GM19372 (cell line): ENCODE data around the gene MYH3.

Experiments used
- ATAC-seq: cut with Tn5 transposase; IDR thresholded peaks from one replicate; pipeline ENCODE4 v1.9.1; 2021; ENCODE audit warnings: mild to moderate bottlenecking, low read depth, moderate library complexity; ENCODE audit not compliant: unreplicated experiment

MYH3 gene

DNA sequence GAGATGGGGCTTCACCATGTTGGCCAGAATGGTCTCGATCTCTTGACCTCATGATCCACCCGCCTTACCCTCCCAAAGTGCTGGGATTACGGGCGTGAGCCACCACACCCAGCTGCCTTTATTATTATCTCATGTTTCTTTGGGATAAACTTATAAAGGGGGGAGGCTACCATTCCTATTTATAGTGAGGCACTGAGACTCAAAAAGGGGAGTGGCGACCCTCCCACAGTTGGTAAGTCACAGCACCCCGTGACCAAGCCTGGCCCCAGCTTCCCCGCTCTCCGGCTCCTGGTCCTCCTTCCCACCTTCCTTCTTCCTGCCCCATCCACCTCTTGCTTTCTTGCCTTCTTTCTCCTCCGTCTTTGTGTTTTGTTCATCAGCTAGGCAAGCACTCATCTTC lies 5.2 kb downstream of the MYH3 start:
- ATAC-seq: no peak

- no peak for ATAC-seq
Observed at GRCh38 chr17:10649602-10650001, 7.5 kb downstream of the MYH3 start.

- ATAC-seq: no peak
Observed at GRCh38 chr17:10648956-10649355, 8.2 kb downstream of the MYH3 start.

DNA sequence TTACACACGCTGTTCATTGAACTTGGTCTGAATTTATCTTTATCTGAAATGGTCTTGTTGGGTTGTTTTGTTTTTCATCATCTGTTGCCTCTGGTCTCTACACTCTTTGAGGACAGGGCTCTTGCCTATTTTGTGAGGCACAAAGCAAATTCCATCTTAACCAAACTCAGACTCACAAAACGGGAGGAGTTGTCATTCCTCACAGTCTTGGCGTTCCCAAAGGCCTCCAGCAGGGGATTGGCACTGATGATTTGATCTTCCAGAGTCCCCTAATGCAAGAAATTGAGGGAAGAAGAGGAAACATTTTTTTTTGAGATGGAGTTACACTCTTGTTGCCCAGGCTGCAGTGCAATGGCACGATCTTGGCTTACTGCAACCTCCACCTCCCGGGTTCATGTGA lies 8.7 kb downstream of the MYH3 start:
- ATAC-seq: no peak

- no peak for ATAC-seq
Observed at GRCh38 chr17:10646392-10646990, 10.6 kb downstream of the MYH3 start.

- no peak for ATAC-seq
Observed at GRCh38 chr17:10640475-10640874, 16.6 kb downstream of the MYH3 start.

GRCh38 chr17:10638151-10638550 lies 19.0 kb downstream of the MYH3 start:
- no peak for ATAC-seq

GRCh38 chr17:10635290-10635689 lies 21.8 kb downstream of the MYH3 start:
- ATAC-seq: no peak

DNA sequence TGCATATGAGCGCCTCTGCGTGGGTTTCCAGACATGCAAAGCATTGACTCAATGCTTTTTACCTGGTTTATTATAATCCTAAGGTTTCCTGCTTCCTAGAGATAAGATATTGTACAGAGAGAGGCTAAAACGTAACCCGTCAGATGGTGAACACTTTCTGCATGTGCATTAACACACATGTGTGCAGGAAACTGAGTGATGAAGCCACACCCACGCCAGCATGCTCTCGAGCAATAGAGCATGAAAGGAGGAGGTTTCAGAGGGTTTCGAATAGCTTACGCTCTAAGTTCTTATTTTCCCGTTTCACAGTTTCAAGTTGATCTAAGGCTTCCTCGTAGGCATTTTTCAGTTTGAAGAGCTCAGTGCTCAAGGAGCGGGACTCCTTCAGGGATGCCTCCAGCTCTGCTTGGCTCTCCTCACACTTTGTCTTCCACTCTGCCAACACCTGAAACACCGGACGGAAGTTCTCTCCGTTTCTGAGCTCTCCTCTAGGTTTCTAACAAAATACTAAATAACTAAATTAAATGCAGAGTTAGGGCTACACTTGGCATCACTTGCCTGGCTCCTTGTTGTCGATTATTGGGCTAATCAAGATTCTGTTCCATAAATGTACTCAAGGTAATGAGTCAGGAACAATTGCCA lies 23.2 kb downstream of the MYH3 start:
- ATAC-seq: peak; percentile 96

GRCh38 chr17:10631701-10632100 lies 25.4 kb downstream of the MYH3 start:
- ATAC-seq: no peak

GRCh38 chr17:10631048-10631700 lies 25.9 kb downstream of the MYH3 start:
- ATAC-seq: no peak

DNA sequence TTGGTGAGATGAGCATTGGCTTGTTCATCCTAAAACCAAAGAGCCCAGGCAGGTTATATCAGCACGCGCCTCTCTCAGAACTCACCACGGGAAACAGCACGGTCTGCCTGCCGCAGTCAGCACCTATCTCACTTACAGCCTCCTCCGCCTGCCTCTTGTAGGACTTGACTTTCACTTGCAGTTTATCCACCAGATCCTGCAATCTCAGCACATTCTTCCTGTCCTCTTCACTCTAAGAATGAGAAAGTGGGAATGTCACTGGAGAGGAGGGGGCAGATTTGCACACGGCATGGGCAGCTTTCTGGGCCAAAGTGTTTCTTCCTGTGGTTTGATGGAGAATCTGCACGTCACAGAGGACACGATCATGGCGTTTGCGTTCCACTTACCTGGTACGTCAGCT lies 27.4 kb downstream of the MYH3 start:
- no peak for ATAC-seq

GRCh38 chr17:10628756-10629155 lies 28.4 kb downstream of the MYH3 start:
- ATAC-seq: no peak

DNA sequence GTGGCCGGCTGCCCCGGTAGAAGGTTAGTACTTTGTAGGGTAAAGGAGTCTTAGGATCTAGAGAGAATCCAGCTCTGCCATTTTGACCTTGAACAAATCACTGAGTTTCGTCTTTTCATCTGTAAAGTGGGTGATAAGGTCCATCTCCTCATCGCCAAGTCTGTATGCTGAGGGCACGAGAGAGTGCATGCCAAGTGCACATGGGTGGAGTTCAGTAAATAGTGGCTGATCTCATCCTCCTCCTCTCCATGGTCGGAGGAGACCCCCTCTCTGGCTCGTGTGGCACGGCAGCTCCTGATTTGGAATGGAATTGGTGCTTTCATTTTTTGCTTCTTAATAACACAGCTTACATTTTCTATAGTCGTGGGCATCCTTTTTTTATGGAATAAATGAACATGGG lies 30.7 kb downstream of the MYH3 start:
- no peak for ATAC-seq

GRCh38 chr17:10624969-10625368 lies 32.1 kb downstream of the MYH3 start:
- no peak for ATAC-seq

GRCh38 chr17:10623737-10624338 lies 33.3 kb downstream of the MYH3 start:
- no peak for ATAC-seq

DNA sequence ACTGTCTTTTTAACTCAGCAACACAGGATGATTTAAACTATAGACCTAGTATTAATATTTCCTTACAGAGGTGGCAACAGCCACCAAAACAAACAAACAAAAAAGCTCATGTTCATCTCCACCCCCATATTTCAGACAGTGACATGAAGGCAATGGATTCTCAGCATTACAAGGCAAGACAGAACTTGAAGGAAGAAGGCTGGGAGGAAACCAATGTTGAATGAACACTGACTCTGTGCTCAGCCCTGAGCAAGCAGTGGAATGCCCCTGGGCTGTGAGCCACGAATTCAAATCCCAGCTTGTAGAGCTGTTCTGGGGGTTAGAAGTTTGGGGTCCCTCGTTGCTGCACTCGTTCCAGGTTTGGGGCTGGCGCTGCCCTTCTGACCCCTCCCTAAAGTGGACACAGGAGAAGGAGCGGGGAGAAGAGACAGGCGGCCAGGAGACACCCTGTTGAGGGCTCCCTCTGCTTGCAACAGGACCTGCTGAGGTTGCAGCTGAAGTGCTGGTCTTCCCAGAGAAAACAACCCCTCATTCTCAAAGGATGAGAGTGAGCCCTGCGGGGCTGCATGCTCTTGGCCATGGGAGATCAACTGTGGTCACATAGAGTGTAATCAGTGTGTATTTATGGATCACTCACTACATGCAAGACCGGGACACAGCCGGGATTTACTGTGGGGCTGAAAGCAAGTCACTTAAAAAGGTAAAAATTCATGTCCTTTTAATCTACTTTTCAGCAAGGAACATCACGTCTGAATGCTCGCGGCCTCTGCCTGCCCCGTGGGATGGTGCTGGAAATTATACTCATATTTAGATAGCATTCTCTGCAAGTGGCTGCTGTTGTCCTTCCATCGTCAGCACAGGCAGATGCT lies 34.3 kb downstream of the MYH3 start:
- ATAC-seq: no peak

- ATAC-seq: no peak
Observed at GRCh38 chr17:10621397-10621796, 35.7 kb downstream of the MYH3 start.

DNA sequence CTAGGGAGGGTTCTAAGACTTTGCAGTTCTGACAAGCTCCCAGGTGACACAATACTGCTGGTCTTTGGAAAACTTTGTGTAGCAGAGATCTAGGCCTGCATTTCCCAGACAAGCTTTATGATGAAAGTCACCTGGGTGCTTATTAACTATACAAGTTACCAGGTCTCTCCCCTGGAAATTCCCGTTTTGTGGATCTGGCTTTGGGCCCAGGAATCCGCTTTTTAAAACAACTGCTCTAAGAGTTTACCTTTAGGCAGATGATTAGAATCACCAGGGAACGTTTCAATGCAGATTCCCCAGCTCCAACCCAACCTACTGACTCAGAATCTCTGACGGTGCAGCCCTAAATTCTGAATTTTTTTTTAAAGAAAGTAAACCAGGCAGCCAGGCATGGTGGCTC lies 36.3 kb downstream of the MYH3 start:
- ATAC-seq: no peak

DNA sequence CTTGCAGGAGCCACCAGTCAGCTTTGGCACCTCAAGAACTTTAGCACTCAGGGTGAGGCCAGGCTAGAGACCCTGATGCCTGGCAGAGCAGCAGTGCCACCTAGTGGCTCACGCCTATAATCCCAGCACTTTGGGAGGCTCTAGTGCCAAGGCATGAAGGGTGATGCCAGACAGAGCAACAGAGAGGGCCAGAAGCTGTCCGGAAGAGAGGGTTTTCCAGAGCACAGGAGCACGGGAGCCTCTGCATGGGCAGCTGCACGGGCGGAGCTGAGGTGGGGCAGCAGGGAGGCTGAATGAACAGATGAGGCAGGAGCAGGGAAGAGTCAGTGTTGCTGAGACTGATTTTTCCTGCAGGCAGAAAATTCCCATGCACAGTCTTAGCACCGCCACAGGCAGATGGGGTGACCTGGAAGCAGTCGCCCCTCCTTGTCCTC lies 38.9 kb downstream of the MYH3 start:
- ATAC-seq: peak; percentile 80

GRCh38 chr17:10617120-10617505 lies 40.0 kb downstream of the MYH3 start:
- no peak for ATAC-seq
